ENCODE data around the gene TP53I13.

Gene TP53I13

GRCh38 chr17:29581583-29582253, 13.2 kb downstream of the TP53I13 start:
- H3K4me3 ChIP-seq (ENCODE audit: insufficient read depth, low read depth, low read length), result no peak overlapping the region
- WGBS, 2 experiments, result 94 to 95% methylated on average over 20 of the region's 20 CpGs
- no peak overlapping the region for H3K27ac ChIP-seq (ENCODE audit: insufficient read depth, low read depth, low read length, poor library complexity, severe bottlenecking)
- H3K4me1 ChIP-seq (ENCODE audit: control insufficient read depth, insufficient read depth, low read length), result peaks cover 16% of the 10 kb centered on the region
- H3K27me3 ChIP-seq (ENCODE audit: control insufficient read depth, insufficient read depth, low read length, poor library complexity, severe bottlenecking), result no peaks in the 10 kb centered on the region
- no peaks in the 10 kb centered on the region for H3K9me3 ChIP-seq (ENCODE audit: control insufficient read depth, low read length)
- H3K36me3 ChIP-seq (ENCODE audit: control insufficient read depth, insufficient read depth, low read length), result peaks cover 10% of the 10 kb centered on the region

DNA sequence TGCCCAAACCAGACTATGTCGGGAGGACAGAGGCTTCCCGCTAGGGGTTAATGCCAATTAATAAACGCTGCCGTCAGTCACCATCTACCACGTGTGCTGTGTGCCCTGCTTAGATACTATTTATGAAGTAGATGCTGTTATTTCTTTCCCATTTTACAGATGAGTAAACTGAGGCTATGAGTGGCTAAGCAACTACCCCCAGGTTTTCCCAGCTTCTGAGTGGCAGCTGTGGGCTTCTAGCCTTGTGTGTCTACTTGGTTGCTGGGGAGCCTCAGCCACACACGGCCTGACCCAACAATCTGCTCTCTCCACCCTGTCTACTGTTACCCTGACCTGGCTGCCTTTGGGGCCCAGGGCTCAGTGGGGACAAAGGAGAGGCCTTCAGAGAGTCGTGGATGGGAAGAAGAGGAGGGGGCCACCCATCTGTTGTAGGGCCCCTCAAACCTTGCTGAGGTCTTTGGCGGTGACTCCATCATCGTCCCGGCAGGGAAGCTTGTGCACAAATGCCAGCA, 13.8 kb downstream of the TP53I13 start:
- Histone ChIP-seq H3K27me3 (ENCODE audit: control insufficient read depth, insufficient read depth, low read length, poor library complexity, severe bottlenecking) (no peaks in the 10 kb centered on the region), H3K27ac (ENCODE audit: insufficient read depth, low read depth, low read length, poor library complexity, severe bottlenecking) (no peak overlapping the region), H3K36me3 (ENCODE audit: control insufficient read depth, insufficient read depth, low read length) (peaks cover 9% of the 10 kb centered on the region), H3K9me3 (ENCODE audit: control insufficient read depth, low read length) (no peaks in the 10 kb centered on the region), H3K4me3 (ENCODE audit: insufficient read depth, low read depth, low read length) (no peak overlapping the region), H3K4me1 (ENCODE audit: control insufficient read depth, insufficient read depth, low read length) (peaks cover 22% of the 10 kb centered on the region)
- 95% methylated on average over 10 of the region's 10 CpGs for WGBS, 2 experiments

- WGBS, 2 experiments, result 95 to 96% methylated on average over 13 of the region's 13 CpGs
- peaks cover 27% of the 10 kb centered on the region for H3K4me1 ChIP-seq (ENCODE audit: control insufficient read depth, insufficient read depth, low read length)
- H3K27me3 ChIP-seq (ENCODE audit: control insufficient read depth, insufficient read depth, low read length, poor library complexity, severe bottlenecking), result no peaks in the 10 kb centered on the region
- no peak overlapping the region for H3K27ac ChIP-seq (ENCODE audit: insufficient read depth, low read depth, low read length, poor library complexity, severe bottlenecking)
- no peaks in the 10 kb centered on the region for H3K9me3 ChIP-seq (ENCODE audit: control insufficient read depth, low read length)
- H3K4me3 ChIP-seq (ENCODE audit: insufficient read depth, low read depth, low read length), result no peak overlapping the region
- peaks cover 9% of the 10 kb centered on the region for H3K36me3 ChIP-seq (ENCODE audit: control insufficient read depth, insufficient read depth, low read length)
Measured at GRCh38 chr17:29582772-29583171, 14.3 kb downstream of the TP53I13 start.

GRCh38 chr17:29583324-29584248, 15.1 kb downstream of the TP53I13 start:
- WGBS, 2 experiments, result 94% methylated on average over 16 of the region's 16 CpGs
- H3K9me3 ChIP-seq (ENCODE audit: control insufficient read depth, low read length), result no peaks in the 10 kb centered on the region

DNA sequence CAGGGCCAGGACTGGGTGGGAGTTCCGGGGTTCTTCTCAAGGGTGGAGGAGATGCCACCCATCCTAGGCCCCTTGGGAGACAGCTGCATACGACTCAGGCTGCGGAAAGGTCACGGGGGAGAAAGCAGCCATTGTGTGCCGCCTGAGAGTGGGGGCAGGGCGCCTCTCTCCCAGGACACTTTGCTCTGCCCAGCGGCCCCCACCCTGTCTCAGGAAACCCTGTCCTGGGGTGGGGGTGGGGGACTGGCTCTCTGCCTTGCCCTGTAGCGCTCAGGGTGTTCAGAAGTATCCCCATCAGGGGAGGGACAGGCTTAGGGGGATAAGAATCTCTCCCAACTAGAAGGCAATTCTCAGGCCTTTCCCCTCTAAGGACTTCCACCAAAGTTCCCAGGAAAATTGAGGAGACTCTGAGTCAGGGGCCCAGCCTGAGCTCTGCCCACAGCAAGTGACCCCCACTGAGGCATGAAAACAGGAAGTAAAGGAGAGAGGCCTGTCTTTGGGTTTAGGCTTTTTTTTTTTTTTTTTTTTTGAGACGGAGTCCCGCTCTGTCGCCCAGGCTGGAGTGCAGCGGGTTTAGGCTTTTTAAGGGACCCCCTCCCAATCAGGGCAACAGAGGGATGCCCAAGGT, 16.1 kb downstream of the TP53I13 start:
- Histone ChIP-seq H3K27ac (ENCODE audit: insufficient read depth, low read depth, low read length, poor library complexity, severe bottlenecking) (no peak overlapping the region), H3K27me3 (ENCODE audit: control insufficient read depth, insufficient read depth, low read length, poor library complexity, severe bottlenecking) (no peaks in the 10 kb centered on the region), H3K4me3 (ENCODE audit: insufficient read depth, low read depth, low read length) (no peak overlapping the region), H3K9me3 (ENCODE audit: control insufficient read depth, low read length) (no peaks in the 10 kb centered on the region), H3K4me1 (ENCODE audit: control insufficient read depth, insufficient read depth, low read length) (peaks cover 35% of the 10 kb centered on the region), H3K36me3 (ENCODE audit: control insufficient read depth, insufficient read depth, low read length) (peaks cover 9% of the 10 kb centered on the region)
- 50 to 51% methylated on average over 12 of the region's 12 CpGs for WGBS, 2 experiments

More at GRCh38 chr17:29583324-29584248, 15.1 kb downstream of the TP53I13 start:
- peaks cover 35% of the 10 kb centered on the region for H3K4me1 ChIP-seq (ENCODE audit: control insufficient read depth, insufficient read depth, low read length)
- H3K27me3 ChIP-seq (ENCODE audit: control insufficient read depth, insufficient read depth, low read length, poor library complexity, severe bottlenecking), result no peaks in the 10 kb centered on the region
- H3K4me3 ChIP-seq (ENCODE audit: insufficient read depth, low read depth, low read length), result no peak overlapping the region
- H3K27ac ChIP-seq (ENCODE audit: insufficient read depth, low read depth, low read length, poor library complexity, severe bottlenecking), result no peak overlapping the region
- H3K36me3 ChIP-seq (ENCODE audit: control insufficient read depth, insufficient read depth, low read length), result peaks cover 9% of the 10 kb centered on the region

DNA sequence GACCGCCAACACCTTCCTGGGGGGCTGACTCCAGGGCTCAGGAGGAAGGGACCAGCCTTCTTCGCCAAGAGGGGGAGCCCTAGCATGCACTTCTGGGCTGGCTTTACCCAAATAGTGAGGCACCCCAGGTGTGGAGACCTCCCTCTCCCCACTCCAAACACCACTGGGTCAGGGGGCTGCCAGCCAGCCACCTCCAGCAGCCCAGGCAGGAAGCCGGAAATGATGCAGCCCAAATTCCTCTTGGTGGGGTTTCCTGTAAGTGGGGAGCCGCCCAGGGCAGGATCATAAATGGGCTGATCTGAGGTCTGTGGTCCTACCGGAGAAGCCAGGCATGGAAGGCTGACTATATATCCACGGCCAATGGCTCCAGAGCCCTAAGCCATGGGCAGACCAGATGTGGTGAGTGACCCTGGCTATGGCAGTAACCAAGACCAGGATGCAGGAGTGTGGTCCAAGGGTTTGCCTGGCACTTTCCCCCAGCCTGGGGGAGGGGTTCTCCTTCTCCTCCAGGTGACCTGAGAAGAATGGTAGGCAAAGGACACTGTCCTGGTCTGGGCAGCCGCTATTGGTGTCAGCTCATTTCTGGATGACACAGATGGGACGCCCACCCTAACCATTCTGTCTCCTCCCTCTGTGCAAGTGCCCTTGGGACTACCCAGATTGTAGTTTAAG, 16.7 kb downstream of the TP53I13 start:
- Histone ChIP-seq H3K27ac (ENCODE audit: insufficient read depth, low read depth, low read length, poor library complexity, severe bottlenecking) (no peak overlapping the region), H3K27me3 (ENCODE audit: control insufficient read depth, insufficient read depth, low read length, poor library complexity, severe bottlenecking) (peaks cover 4% of the 10 kb centered on the region), H3K36me3 (ENCODE audit: control insufficient read depth, insufficient read depth, low read length) (peaks cover 9% of the 10 kb centered on the region), H3K4me1 (ENCODE audit: control insufficient read depth, insufficient read depth, low read length) (peaks cover 41% of the 10 kb centered on the region), H3K4me3 (ENCODE audit: insufficient read depth, low read depth, low read length) (no peak overlapping the region), H3K9me3 (ENCODE audit: control insufficient read depth, low read length) (no peaks in the 10 kb centered on the region)
- WGBS, 2 experiments, result 80 to 81% methylated on average over 8 of the region's 8 CpGs

DNA sequence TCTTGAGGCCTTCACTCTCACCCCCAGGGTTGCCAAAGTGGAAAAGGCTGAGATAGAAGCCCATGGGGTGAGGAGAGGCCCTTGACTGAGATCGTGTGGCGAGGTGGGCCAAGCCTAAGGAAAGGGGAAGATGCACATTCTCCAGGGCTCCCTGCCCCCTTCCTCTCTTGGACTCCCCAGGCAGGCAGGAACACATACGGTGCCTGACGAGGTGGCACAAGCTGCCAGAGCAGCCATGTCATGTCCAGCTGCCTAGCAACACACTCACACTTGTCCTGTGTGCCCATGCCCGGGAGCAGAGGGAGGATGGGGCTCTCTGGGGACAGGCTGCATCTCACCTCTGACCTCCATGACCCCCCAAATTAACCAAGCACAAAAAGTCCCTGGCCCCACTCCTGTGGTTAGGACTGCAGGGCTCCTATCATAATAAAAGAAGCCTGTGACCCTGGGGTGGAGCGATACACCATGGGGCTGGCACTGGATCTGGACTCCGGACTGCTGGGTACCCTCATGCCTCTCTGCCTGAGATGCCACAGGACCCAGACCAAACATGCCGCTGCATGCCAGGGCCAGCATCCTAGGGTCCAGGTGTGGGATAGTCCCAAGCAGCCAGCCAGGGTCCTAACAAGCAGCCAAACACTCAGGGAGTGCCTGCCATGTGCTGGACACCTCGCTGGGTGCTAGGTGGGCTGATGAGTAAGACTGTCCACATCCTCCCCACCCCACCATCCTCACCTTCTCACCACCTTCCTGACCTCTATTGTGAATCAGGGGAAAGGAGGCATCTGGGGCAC, 18.4 kb downstream of the TP53I13 start:
- Histone ChIP-seq H3K4me3 (ENCODE audit: insufficient read depth, low read depth, low read length) (peak overlapping the region; percentile 1), H3K27me3 (ENCODE audit: control insufficient read depth, insufficient read depth, low read length, poor library complexity, severe bottlenecking) (peaks cover 10% of the 10 kb centered on the region), H3K4me1 (ENCODE audit: control insufficient read depth, insufficient read depth, low read length) (peaks cover 46% of the 10 kb centered on the region), H3K9me3 (ENCODE audit: control insufficient read depth, low read length) (no peaks in the 10 kb centered on the region), H3K27ac (ENCODE audit: insufficient read depth, low read depth, low read length, poor library complexity, severe bottlenecking) (no peak overlapping the region), H3K36me3 (ENCODE audit: control insufficient read depth, insufficient read depth, low read length) (no peaks in the 10 kb centered on the region)
- WGBS, 2 experiments, result 90% methylated on average over 9 of the region's 9 CpGs

- WGBS, 2 experiments, result 64 to 73% methylated on average over 6 of the region's 6 CpGs
- Histone ChIP-seq H3K36me3 (ENCODE audit: control insufficient read depth, insufficient read depth, low read length) (no peaks in the 10 kb centered on the region), H3K4me1 (ENCODE audit: control insufficient read depth, insufficient read depth, low read length) (peaks cover 53% of the 10 kb centered on the region)
Measured at GRCh38 chr17:29587591-29587990, 19.1 kb downstream of the TP53I13 start.

DNA sequence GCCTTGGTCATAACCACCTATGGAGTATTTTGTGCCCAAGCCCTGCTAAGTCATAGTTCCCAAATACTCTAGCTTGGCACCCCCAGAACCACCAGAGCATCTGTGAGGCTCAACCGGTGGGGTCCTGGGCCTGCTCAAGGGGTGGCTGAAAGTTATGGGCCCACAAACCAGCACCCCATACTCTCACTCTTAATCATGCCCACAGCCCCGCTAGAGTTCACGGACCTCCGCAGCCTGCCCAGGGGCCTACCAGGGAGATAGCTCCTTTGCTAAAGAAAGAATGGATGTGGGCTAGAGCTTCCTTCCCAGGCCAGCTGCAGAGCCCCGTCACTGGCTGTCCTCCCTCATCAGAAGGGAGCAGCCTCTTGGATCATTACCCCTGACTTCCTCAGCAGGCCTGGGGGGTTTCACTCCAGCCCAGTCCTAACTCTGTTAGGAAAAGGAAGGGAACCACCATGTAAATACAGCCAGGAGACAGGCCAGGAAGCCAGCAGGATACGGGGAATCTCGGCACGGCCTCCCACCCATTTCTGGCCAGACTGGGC, 19.6 kb downstream of the TP53I13 start:
- no peaks in the 10 kb centered on the region for H3K36me3 ChIP-seq (ENCODE audit: control insufficient read depth, insufficient read depth, low read length)
- no peak overlapping the region for H3K27ac ChIP-seq (ENCODE audit: insufficient read depth, low read depth, low read length, poor library complexity, severe bottlenecking)
- peaks cover 10% of the 10 kb centered on the region for H3K27me3 ChIP-seq (ENCODE audit: control insufficient read depth, insufficient read depth, low read length, poor library complexity, severe bottlenecking)
- H3K4me1 ChIP-seq (ENCODE audit: control insufficient read depth, insufficient read depth, low read length), result peaks cover 56% of the 10 kb centered on the region
- H3K9me3 ChIP-seq (ENCODE audit: control insufficient read depth, low read length), result no peaks in the 10 kb centered on the region
- 49 to 55% methylated on average over 8 of the region's 8 CpGs for WGBS, 2 experiments
- peak overlapping the region; percentile 88 for H3K4me3 ChIP-seq (ENCODE audit: insufficient read depth, low read depth, low read length)

More at GRCh38 chr17:29587591-29587990, 19.1 kb downstream of the TP53I13 start:
- peaks cover 10% of the 10 kb centered on the region for H3K27me3 ChIP-seq (ENCODE audit: control insufficient read depth, insufficient read depth, low read length, poor library complexity, severe bottlenecking)
- no peaks in the 10 kb centered on the region for H3K9me3 ChIP-seq (ENCODE audit: control insufficient read depth, low read length)
- H3K4me3 ChIP-seq (ENCODE audit: insufficient read depth, low read depth, low read length), result peak overlapping the region; percentile 88
- H3K27ac ChIP-seq (ENCODE audit: insufficient read depth, low read depth, low read length, poor library complexity, severe bottlenecking), result no peak overlapping the region
